ENCODE results near the gene CBX8. TPM values are rescaled to one million over a fixed set of nuclear protein-coding genes. Genes with fewer than 3 reads are reported as not detected.
A peak's percentile ranks its signal among the peaks of the same experiment; 100 is the strongest.

The CBX8 gene
- total RNA-seq, 4 donors from 2014 or later, result 0.84 to 4.2 (median 0.87) TPM; not detected in 1

GRCh38 chr17:79811011-79811867 is 14.4 kb upstream of the CBX8 start:
- Histone ChIP-seq H3K27ac (no peak overlapping the region), H3K4me3 (no peak overlapping the region), H3K36me3 (no peaks in the 10 kb centered on the region), H3K27me3 (peaks cover 21 to 94% of the 10 kb centered on the region in 2 donors), H3K9me3 (no peaks in the 10 kb centered on the region), H3K4me1 (peaks cover 0 to 71% (median 48%) of the 10 kb centered on the region in 4 donors)
- TF ChIP-seq EP300 (IDR thresholded peaks at IDR 0.05), result peak in 1 of 2 donors; percentile 14
- TF ChIP-seq, protein P1, sequence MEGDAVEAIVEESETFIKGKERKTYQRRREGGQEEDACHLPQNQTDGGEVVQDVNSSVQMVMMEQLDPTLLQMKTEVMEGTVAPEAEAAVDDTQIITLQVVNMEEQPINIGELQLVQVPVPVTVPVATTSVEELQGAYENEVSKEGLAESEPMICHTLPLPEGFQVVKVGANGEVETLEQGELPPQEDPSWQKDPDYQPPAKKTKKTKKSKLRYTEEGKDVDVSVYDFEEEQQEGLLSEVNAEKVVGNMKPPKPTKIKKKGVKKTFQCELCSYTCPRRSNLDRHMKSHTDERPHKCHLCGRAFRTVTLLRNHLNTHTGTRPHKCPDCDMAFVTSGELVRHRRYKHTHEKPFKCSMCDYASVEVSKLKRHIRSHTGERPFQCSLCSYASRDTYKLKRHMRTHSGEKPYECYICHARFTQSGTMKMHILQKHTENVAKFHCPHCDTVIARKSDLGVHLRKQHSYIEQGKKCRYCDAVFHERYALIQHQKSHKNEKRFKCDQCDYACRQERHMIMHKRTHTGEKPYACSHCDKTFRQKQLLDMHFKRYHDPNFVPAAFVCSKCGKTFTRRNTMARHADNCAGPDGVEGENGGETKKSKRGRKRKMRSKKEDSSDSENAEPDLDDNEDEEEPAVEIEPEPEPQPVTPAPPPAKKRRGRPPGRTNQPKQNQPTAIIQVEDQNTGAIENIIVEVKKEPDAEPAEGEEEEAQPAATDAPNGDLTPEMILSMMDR (IDR thresholded peaks at IDR 0.05), result peak; percentile 29 to 64 (median 51)
- TF ChIP-seq POLR2A (IDR thresholded peaks at IDR 0.05), result no peak
- WGBS, 2 donors, result 2% methylated on average over 37 to 58 of the region's 66 CpGs
- no peak for DNase-seq (ENCODE audit: low spot score in 2 of 2)

GRCh38 chr17:79810130-79811010 is 13.5 kb upstream of the CBX8 start:
- WGBS, 2 donors, result 1 to 3% methylated on average over 66 to 77 of the region's 79 CpGs
- H3K27me3 ChIP-seq, result peaks cover 21 to 94% of the 10 kb centered on the region in 2 donors
- no peak overlapping the region for H3K27ac ChIP-seq
- DNase-seq (ENCODE audit: low spot score in 2 of 2), result no peak
- H3K4me3 ChIP-seq, result no peak overlapping the region
- peaks cover 0 to 66% (median 47%) of the 10 kb centered on the region in 4 donors for H3K4me1 ChIP-seq
- H3K9me3 ChIP-seq, result no peaks in the 10 kb centered on the region
- no peaks in the 10 kb centered on the region for H3K36me3 ChIP-seq
- peak in 1 of 2 donors; percentile 13 for TF ChIP-seq EP300 (IDR thresholded peaks at IDR 0.05)
- TF ChIP-seq, protein P1 (IDR thresholded peaks at IDR 0.05), result no peak
- no peak for TF ChIP-seq POLR2A (IDR thresholded peaks at IDR 0.05)

- Histone ChIP-seq H3K27ac (no peak overlapping the region), H3K36me3 (no peaks in the 10 kb centered on the region), H3K4me1 (peaks cover 0 to 59% (median 40%) of the 10 kb centered on the region in 4 donors), H3K9me3 (no peaks in the 10 kb centered on the region), H3K27me3 (peaks cover 24 to 94% of the 10 kb centered on the region in 2 donors), H3K4me3 (no peak overlapping the region)
- TF ChIP-seq POLR2A (IDR thresholded peaks at IDR 0.05) (no peak), EP300 (IDR thresholded peaks at IDR 0.05) (no peak)
- TF ChIP-seq, protein P1 (IDR thresholded peaks at IDR 0.05), result no peak
- DNase-seq (ENCODE audit: low spot score in 2 of 2), result no peak
- 1 to 2% methylated on average over 37 to 40 of the region's 40 CpGs for WGBS, 2 donors
Measured at GRCh38 chr17:79809530-79810129, 12.8 kb upstream of the CBX8 start.

DNA sequence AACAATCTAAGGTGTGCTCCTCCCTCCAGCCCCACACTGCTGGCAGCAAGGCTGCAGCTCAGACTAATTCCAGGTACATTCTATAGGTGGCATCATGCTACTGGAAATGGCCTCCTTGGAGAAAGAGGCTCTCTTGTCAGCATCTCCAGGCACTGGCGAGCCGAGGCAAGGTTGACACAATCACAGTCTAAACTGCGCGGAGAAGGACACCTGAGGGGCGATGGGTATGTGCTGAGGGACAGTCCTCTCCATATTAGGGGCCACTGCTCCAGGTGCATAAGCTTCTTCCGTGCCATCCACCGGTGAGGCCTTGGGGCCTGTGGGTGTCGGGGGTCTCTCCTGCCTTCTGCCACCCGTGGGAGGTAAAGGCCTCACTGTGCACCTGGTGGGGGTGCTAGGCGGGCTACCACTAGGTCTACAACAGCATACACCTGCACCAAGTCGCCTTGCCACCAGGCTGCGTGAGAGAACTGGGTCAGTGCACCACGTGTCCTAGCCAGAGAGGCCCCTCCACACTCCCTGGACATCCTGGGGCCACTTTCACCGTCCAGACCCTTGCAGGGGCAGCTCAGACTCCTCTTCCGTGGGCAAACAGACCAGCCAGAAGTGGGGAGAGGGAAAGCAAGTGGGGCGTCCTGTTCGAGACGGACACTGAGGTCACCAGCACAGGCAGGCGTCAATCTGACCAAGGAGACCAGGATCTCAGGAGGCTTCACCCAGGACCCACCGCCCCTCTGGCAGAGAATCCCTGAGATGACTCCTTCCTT is 12.1 kb upstream of the CBX8 start:
- Histone ChIP-seq H3K36me3 (no peaks in the 10 kb centered on the region), H3K9me3 (no peaks in the 10 kb centered on the region), H3K4me1 (peaks cover 0 to 58% (median 37%) of the 10 kb centered on the region in 4 donors), H3K27ac (no peak overlapping the region), H3K27me3 (peaks cover 24 to 94% of the 10 kb centered on the region in 2 donors), H3K4me3 (no peak overlapping the region)
- no peak for DNase-seq (ENCODE audit: low spot score in 2 of 2)
- WGBS, 2 donors, result 15 to 26% methylated on average over 16 of the region's 20 CpGs
- no peak for TF ChIP-seq POLR2A (IDR thresholded peaks at IDR 0.05)
- TF ChIP-seq, protein P1 (IDR thresholded peaks at IDR 0.05), result peak in 3 of 5 experiments; percentile 9 to 21 (median 12)
